HepG2 (cell line): ENCODE results near the gene SPG7. TPM values are rescaled to one million over a fixed set of nuclear protein-coding genes. Genes with fewer than 3 reads are reported as not detected.

Experiments
- ATF7-NPFF ChIP-seq: sonication (generic); formaldehyde crosslinking; IDR thresholded peaks from 2 replicates; pipeline ENCODE4 v1.8.1; 2023; ENCODE audit warnings: mild to moderate bottlenecking, low read depth, missing genetic modification reagents, moderate library complexity
- CHD2 ChIP-seq: IDR thresholded peaks from 2 replicates; pipeline ENCODE4 v1.6.1; 2011; ENCODE audit warnings: low read depth, low read length, improper control_type of control experiment
- DPF2 ChIP-seq: sonication (generic); formaldehyde crosslinking; IDR thresholded peaks from 2 replicates; pipeline ENCODE4 v1.4.0; 2020; ENCODE audit warnings: mild to moderate bottlenecking, low read depth, missing genetic modification reagents, borderline replicate concordance
- ELF4 ChIP-seq: sonication (generic); formaldehyde crosslinking; IDR thresholded peaks from 2 replicates; pipeline ENCODE4 v1.5.0; 2020; ENCODE audit warnings: missing genetic modification reagents, mild to moderate bottlenecking, moderate library complexity, borderline replicate concordance
- ESRRA ChIP-seq: sonication (generic); formaldehyde crosslinking; IDR thresholded peaks from 2 replicates; pipeline ENCODE4 v1.5.1; 2020; ENCODE audit warnings: mild to moderate bottlenecking, low read depth, missing genetic modification reagents
- GLI4 ChIP-seq: sonication (generic); formaldehyde crosslinking; IDR thresholded peaks from 2 replicates; pipeline ENCODE4 v1.5.1; 2020; ENCODE audit warnings: missing genetic modification reagents, mild to moderate bottlenecking, moderate library complexity, borderline replicate concordance
- HMGXB3 ChIP-seq: sonication (generic); formaldehyde crosslinking; IDR thresholded peaks from 2 replicates; pipeline ENCODE4 v1.4.0; 2020; ENCODE audit warnings: missing genetic modification reagents, borderline replicate concordance
- JUN ChIP-seq: sonication (generic); formaldehyde crosslinking; IDR thresholded peaks from 2 replicates; pipeline ENCODE4 v1.4.0; 2020; ENCODE audit warnings: mild to moderate bottlenecking, missing genetic modification reagents
- MAF1 ChIP-seq: sonication (generic); formaldehyde crosslinking; IDR thresholded peaks from 2 replicates; pipeline ENCODE4 v1.5.0; 2020; ENCODE audit warnings: missing genetic modification reagents, borderline replicate concordance
- MTF2 ChIP-seq: sonication (generic); formaldehyde crosslinking; IDR thresholded peaks from 2 replicates; pipeline ENCODE4 v1.5.0; 2020; ENCODE audit warnings: missing genetic modification reagents, borderline replicate concordance
- PTBP1 ChIP-seq: fragments of 200-400 bp; formaldehyde crosslinking; IDR thresholded peaks from 2 replicates; pipeline ENCODE4 v1.6.1; 2018; ENCODE audit warnings: low read length, low read depth; ENCODE audit not compliant: poor library complexity, severe bottlenecking
- THAP11 ChIP-seq: IDR thresholded peaks from 2 replicates; pipeline ENCODE4 v1.6.1; 2016; ENCODE audit warnings: missing biosample characterization, missing genetic modification reagents
- ZBTB7A ChIP-seq: sonication (generic); formaldehyde crosslinking; IDR thresholded peaks from 2 replicates; pipeline ENCODE4 v1.8.0; 2022; ENCODE audit warnings: mild to moderate bottlenecking, missing genetic modification reagents
- ZNF383 ChIP-seq: sonication (generic); formaldehyde crosslinking; IDR thresholded peaks from 2 replicates; pipeline ENCODE4 v1.4.0; 2020; ENCODE audit warnings: missing genetic modification reagents, mild to moderate bottlenecking, borderline replicate concordance
- ZNF546 ChIP-seq: sonication (generic); formaldehyde crosslinking; conservative IDR thresholded peaks from 2 replicates; pipeline ENCODE4 v1.8.1; 2023; ENCODE audit warnings: mild to moderate bottlenecking, missing genetic modification reagents
- ZNF607 ChIP-seq: sonication (generic); formaldehyde crosslinking; IDR thresholded peaks from 2 replicates; pipeline ENCODE4 v1.5.1; 2020; ENCODE audit warnings: missing genetic modification reagents, mild to moderate bottlenecking, borderline replicate concordance
- polyA plus RNA-seq, 8 experiments: library from polyadenylated mRNA; depleted of rRNA in 3 of 8; stranded (reverse) in 7 of 8; unstranded in 1 of 8; fragments of >200 nt; fragmentation: Illumina TruSeq in 4 of 8; extraction: Trizol in 4 of 8; gene quantifications; 2 replicates each; pipeline versions ENCODE4 v1.2.1 to v1.2.3, GENCODE V29; 2011 to 2016; ENCODE audit warnings: low read depth in 4 of 8, missing spikeins in 1 of 8, mixed read lengths in 1 of 8; ENCODE audit not compliant: insufficient read depth in 1 of 8
- total RNA-seq, 5 experiments: library from RNA; depleted of rRNA; stranded (reverse); fragments of >200 nt; fragmentation: Illumina TruSeq; extraction: Trizol; gene quantifications; 2 replicates each; pipeline ENCODE4 v1.2.3, GENCODE V29; 2016; ENCODE audit warnings: low read depth in 1 of 5
- TF ChIP-seq, protein P1 (sequence below): fragments of 450-650 bp; IDR thresholded peaks from 2 replicates; pipeline ENCODE4 v1.6.1; 2016
- TF ChIP-seq, protein P2 (sequence below): sonication (generic); formaldehyde crosslinking; IDR thresholded peaks from 2 replicates; pipeline ENCODE4 v1.9.0; 2021; ENCODE audit warnings: missing genetic modification reagents, borderline replicate concordance

The SPG7 gene
- total and polyA plus RNA-seq, 2 of the 13 experiments (the other 11 are each of a cell fraction or from before 2014, with no cell fraction given): 66.0 to 136 TPM

GRCh38 chr16:89560378-89561141 is 52.4 kb downstream of the SPG7 start, which contains the start of gene RPL13 (continued):
- TF ChIP-seq HMGXB3 (CRISPR knock-in tag) (peak; percentile 88), CHD2 (0 out of 2 replicates have a peak, but pooled peaks have one; percentile 1), ZNF546 (CRISPR knock-in tag) (peak; percentile 97; the same call in 1 of the 2 replicates), ZNF607 (CRISPR knock-in tag) (peak; percentile 92; the same call in 1 of the 2 replicates), THAP11 (CRISPR knock-in tag) (peak; percentile 92), ATF7-NPFF (CRISPR knock-in tag) (peak; percentile 95), PTBP1 (peak; percentile 74), JUN (peak; percentile 1; the same call in 1 of the 2 replicates), MTF2 (CRISPR knock-in tag) (peak; percentile 73), ESRRA (peak; percentile 75; the same call in 1 of the 2 replicates), ELF4 (no peak; the same call in 1 of the 2 replicates), ZNF383 (peak; percentile 88), ZBTB7A (CRISPR knock-in tag) (no peak), GLI4 (peak; percentile 82; the same call in 1 of the 2 replicates), DPF2 (CRISPR knock-in tag) (no peak; the same call in 1 of the 2 replicates), MAF1 (CRISPR knock-in tag) (peak; percentile 89; the same call in 1 of the 2 replicates)
- TF ChIP-seq, protein P1, sequence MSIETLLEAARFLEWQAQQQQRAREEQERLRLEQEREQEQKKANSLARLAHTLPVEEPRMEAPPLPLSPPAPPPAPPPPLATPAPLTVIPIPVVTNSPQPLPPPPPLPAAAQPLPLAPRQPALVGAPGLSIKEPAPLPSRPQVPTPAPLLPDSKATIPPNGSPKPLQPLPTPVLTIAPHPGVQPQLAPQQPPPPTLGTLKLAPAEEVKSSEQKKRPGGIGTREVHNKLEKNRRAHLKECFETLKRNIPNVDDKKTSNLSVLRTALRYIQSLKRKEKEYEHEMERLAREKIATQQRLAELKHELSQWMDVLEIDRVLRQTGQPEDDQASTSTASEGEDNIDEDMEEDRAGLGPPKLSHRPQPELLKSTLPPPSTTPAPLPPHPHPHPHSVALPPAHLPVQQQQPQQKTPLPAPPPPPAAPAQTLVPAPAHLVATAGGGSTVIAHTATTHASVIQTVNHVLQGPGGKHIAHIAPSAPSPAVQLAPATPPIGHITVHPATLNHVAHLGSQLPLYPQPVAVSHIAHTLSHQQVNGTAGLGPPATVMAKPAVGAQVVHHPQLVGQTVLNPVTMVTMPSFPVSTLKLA: peak; percentile 15; the same call in 1 of the 2 replicates
- TF ChIP-seq, protein P2, sequence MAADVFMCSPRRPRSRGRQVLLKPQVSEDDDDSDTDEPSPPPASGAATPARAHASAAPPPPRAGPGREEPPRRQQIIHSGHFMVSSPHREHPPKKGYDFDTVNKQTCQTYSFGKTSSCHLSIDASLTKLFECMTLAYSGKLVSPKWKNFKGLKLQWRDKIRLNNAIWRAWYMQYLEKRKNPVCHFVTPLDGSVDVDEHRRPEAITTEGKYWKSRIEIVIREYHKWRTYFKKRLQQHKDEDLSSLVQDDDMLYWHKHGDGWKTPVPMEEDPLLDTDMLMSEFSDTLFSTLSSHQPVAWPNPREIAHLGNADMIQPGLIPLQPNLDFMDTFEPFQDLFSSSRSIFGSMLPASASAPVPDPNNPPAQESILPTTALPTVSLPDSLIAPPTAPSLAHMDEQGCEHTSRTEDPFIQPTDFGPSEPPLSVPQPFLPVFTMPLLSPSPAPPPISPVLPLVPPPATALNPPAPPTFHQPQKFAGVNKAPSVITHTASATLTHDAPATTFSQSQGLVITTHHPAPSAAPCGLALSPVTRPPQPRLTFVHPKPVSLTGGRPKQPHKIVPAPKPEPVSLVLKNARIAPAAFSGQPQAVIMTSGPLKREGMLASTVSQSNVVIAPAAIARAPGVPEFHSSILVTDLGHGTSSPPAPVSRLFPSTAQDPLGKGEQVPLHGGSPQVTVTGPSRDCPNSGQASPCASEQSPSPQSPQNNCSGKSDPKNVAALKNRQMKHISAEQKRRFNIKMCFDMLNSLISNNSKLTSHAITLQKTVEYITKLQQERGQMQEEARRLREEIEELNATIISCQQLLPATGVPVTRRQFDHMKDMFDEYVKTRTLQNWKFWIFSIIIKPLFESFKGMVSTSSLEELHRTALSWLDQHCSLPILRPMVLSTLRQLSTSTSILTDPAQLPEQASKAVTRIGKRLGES (CRISPR knock-in tag): 0 out of 2 replicates have a peak, but pooled peaks have one; percentile 29
